ENCODE measurements around the gene MAPKAP1.
A peak's percentile ranks its signal among the peaks of the same experiment; 100 is the strongest.

The MAPKAP1 gene

DNA sequence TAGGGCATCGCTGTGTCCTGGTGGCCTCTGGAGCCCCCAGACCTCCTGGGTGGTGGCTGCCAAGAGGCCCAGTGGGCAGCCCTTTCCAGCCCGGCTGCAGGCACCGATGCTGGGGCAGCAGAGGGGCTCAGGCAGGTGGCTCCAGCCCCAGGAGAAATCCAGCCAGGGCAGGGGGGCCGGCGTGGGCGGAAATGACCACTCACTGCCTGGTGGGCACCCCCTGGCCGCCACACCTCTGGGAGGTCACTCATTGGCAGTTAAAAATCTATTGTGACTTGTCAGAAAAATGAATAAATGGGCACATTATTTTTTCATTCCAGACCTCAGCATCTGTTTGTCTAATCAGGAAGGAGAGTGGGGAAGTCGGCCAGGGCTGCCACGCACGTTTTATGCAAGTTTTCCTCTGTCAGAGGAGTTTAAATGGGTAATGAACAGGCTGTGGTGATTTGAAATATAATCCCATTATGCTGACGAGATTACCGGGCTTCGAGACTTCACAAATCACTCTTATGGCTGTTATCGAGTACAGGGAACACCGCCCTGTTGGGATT, 273.5 kb downstream of the MAPKAP1 start:
- DNase-seq (ENCODE audit: low read depth, low spot score): no peak

- DNase-seq (ENCODE audit: low read depth, low spot score): no peak
These were observed 274.2 kb downstream of the MAPKAP1 start for GRCh38 chr9:125432715-125433385.

DNA sequence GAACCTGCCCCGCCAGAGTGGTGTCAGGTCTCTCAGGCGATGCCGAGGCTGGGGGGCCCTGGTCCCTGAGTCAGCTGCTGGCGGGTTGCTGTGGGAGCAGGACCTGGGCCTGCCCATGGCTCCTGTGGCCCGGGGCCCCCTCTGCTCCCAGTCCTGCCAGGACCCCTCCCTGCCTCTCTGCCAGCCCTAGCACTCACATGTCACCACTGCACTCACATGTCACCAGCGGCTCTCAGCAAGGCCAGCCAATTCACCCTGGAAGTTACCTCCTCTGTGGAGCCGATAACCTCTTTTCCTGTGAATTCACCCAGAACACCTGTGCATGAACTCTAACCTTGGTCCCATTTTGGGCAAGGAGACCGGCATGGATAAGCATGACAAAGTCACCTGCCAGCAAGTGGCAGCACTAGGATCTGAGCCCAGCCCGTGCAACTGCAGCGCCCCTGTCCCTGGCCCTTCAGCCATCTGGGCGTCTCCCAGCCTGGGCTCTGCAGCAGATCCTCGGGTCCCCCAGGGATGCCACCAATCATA, 275.2 kb downstream of the MAPKAP1 start:
- no peak for DNase-seq (ENCODE audit: low read depth, low spot score)

DNA sequence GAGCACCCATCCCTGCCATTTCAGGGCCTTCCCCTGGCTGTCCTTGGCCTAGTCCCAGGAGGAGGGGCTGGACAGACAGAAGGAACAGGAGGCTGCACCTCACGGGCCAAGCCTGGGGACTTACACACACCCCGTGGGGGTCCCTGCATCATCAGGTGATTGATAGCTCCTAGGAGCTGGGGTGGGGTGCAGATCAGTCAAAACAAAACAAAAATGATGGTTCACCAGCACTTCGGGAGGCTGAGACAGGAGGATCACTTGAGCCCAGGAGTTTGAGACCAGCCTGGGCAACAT, 276.0 kb downstream of the MAPKAP1 start:
- DNase-seq (ENCODE audit: low read depth, low spot score): no peak

GRCh38 chr9:125430161-125431011, 276.6 kb downstream of the MAPKAP1 start:
- no peak for DNase-seq (ENCODE audit: low read depth, low spot score)

GRCh38 chr9:125429476-125430160, 277.4 kb downstream of the MAPKAP1 start:
- DNase-seq (ENCODE audit: low read depth, low spot score): no peak

DNA sequence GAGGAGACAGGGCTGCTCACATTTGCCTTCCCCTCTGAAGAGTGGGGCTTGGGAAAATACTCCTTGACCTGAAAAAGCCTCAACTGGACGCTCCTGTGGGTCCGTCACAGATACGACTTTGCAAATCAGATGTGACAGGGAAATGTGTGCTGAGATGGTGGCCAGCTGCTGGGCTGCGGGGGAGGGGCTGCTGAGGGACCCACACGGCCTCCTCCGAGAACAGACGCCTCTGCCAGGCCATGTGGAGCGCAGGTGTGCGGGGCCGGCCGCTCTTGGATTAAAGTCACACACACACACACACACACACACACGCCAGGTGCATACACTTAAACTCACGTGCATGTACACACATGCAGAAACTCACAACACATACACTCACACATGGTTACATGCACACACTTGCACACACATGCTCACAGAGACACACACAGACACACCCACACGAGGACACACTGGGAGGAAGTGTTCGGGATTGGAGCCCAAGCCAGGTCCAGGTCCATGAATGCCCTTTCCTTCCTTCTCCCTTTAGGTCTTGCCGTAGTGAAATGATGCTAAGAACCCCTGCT, 278.0 kb downstream of the MAPKAP1 start:
- DNase-seq (ENCODE audit: low read depth, low spot score): no peak

- peak; percentile 57 for DNase-seq (ENCODE audit: low read depth, low spot score)
These were observed 278.7 kb downstream of the MAPKAP1 start for GRCh38 chr9:125428060-125428901.

- no peak for DNase-seq (ENCODE audit: low read depth, low spot score)
These were observed 279.5 kb downstream of the MAPKAP1 start for GRCh38 chr9:125427556-125427955.

DNA sequence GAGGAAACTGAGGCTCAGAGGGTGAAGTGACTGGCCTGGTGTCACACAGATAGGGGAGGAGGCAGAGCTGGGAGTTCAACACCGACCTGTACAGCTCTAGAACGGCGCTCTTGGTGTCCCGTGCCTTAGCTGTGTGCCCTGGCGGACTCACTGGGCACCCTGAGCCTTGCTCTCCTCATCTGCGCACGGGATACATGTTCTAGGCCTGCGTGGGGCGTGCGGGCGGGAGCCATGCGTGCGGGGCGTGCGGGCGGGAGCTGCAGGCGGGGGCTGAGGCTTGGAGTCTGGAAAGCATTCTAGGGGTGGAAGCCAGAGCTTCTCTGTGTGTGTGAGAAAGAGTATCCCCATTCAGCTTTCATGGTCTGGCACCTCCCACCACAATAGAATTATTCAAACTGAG, 280.1 kb downstream of the MAPKAP1 start:
- DNase-seq (ENCODE audit: low read depth, low spot score): no peak

GRCh38 chr9:125425901-125426515, 281.0 kb downstream of the MAPKAP1 start:
- no peak for DNase-seq (ENCODE audit: low read depth, low spot score)

DNA sequence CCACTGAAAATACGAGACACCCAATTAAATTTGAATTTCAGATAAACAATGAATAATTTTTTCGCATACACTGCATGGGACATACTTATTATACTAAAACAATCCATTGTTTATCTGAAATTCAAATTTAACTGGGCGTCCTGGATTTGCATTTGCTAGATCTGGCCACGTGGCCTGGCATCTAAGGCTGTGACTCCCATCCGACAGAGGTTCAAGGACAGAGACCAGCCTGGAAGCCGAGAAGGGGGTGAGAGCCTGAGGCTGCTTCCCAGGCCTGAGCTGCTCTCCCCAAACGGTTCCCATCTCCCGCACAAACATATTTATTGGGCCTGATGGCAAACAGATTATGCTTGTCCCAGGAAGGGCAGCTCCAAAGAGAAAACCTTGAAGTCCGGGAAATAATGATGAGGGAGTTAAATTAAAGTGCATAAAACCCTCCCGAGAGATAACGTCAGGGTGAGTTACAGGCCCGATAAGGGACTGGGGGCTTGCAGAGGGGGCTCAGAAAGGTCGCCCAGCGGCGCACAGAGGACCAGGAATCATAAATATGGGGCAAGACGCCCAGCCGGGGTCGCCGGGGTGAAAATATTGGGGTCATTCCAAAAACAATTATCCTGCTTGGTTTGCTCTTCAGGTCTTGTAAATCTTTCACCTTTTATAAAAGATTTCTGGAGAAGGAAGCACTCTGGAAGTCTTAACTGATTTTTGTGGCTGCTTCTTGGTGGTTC, 281.7 kb downstream of the MAPKAP1 start:
- no peak for DNase-seq (ENCODE audit: low read depth, low spot score)

GRCh38 chr9:125423964-125424363, 283.0 kb downstream of the MAPKAP1 start:
- no peak for DNase-seq (ENCODE audit: low read depth, low spot score)

DNA sequence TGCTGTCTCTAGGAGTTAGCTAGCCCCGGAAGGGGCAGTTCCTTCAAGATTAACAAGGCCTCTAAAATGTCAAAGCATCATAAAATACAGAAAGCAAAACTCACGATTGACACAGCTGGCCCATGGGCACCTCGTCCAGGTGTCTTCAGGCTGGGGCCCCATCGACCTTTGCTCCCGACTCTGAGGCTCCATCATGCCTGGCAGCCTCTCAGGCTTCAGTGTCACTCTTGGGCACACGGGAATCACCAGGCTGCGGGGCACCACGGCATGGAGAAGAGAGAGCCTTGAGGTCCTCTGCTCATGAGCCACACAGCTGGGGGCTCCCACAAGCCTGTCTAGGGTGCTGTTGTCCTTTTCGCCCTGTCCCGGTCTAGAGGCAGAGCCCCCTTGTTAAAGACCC, 284.2 kb downstream of the MAPKAP1 start:
- DNase-seq (ENCODE audit: low read depth, low spot score): no peak

- no peak for DNase-seq (ENCODE audit: low read depth, low spot score)
These were observed 285.3 kb downstream of the MAPKAP1 start for GRCh38 chr9:125421591-125422181.

DNA sequence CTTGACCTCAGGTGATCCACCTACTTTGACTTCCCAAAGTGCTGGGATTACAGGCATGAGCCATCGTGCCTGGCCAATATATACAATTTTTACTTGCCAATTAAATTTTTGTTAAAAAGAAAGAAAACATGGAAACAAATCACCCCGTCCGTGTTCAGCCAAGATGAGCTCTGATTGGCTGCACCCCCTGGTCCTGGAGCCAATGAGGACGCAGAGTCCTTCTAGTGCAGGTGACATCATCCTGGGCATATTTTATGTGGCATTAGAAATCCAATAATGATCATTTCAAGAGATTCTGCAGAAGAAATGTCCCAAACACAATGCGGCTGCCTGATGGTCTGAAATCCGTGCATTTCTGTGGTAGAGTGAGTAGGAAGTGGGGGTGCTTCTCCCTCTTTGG, 285.8 kb downstream of the MAPKAP1 start:
- DNase-seq (ENCODE audit: low read depth, low spot score): no peak

GRCh38 chr9:125418404-125418803, 288.6 kb downstream of the MAPKAP1 start:
- DNase-seq (ENCODE audit: low read depth, low spot score): no peak

GRCh38 chr9:125416517-125416916, 290.5 kb downstream of the MAPKAP1 start:
- no peak for DNase-seq (ENCODE audit: low read depth, low spot score)
